ENCODE data around the gene BBC3.
A peak's percentile ranks its signal among the peaks of the same experiment; 100 is the strongest.
"Not testable (repeated sequence)": the region's sequence is repeated elsewhere in the genome, so short reads cannot be mapped to it uniquely, and the experiment has no call there.

BBC3 gene, protein sequence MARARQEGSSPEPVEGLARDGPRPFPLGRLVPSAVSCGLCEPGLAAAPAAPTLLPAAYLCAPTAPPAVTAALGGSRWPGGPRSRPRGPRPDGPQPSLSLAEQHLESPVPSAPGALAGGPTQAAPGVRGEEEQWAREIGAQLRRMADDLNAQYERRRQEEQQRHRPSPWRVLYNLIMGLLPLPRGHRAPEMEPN

DNA sequence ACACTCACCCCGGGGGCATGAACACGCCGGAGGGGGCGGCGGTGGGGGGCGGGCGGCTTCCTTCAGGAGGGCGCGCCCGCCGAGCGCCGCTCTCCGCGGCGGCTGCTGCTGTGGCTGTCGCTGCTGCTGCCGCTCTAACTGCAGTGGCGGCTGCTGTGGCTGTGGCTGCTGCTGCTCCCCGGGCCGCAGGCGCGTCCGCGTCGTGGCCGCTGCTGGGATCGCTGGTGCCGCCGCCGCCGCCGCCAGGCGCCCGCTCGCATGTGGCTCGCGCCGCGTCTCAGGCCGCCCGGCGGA lies at the start of gene BBC3:
BBC3 (minus strand) TSS at position 279 of the 294 bp plus-strand sequence. CDS start 2,768 bp downstream, outside the sequence.
- no peak for DNase-seq

DNA sequence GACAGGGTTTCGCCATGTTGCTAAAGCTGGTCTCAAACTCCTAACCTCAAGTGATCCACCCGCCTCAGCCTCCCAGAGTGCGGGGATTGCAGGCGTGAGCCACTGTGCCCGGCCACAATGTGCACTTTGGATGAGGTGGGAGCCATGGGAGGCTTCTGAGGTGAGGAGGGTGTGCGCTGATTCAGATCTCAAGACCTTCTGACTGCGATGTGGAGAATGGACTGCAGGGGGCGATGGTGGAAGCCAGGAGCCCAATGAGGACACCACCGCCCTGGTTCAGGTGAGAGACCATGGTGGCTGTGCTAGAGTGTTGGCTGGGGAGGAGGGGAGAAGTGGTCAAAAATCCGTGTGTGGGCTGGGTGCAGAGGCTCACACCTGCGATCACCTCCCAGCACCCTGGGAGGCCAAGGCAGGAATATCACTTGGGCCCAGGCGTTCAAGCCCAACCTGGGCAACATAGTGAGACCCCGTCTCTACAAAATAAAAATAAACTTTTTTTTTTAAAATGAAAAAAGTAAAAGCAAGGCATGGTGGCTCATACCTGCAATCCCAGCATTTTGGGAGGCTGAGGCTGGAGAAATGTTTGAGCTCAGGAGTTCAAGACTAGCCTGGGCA lies 49.3 kb upstream of the BBC3 start:
- DNase-seq = no peak

DNA sequence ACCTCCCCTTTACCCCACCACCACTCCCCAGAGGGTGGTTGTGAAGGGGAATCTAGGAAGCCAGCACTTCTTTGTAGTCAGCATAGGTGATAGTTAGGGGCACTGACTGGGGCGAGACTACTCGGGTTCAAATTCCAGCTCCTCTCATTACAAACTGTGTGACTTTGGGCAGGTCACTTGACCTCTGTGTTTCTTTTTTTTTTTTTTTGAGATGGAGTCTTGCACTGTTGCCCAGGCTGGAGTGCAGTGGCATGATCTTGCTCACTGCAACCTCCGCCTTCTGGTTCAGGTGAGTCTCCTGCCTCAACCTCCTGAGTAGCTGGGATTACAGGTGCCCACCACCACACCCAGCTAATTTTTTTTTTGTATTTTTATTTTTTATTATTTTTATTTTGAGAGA lies 45.5 kb upstream of the BBC3 start:
- not testable (repeated sequence) for DNase-seq

DNA sequence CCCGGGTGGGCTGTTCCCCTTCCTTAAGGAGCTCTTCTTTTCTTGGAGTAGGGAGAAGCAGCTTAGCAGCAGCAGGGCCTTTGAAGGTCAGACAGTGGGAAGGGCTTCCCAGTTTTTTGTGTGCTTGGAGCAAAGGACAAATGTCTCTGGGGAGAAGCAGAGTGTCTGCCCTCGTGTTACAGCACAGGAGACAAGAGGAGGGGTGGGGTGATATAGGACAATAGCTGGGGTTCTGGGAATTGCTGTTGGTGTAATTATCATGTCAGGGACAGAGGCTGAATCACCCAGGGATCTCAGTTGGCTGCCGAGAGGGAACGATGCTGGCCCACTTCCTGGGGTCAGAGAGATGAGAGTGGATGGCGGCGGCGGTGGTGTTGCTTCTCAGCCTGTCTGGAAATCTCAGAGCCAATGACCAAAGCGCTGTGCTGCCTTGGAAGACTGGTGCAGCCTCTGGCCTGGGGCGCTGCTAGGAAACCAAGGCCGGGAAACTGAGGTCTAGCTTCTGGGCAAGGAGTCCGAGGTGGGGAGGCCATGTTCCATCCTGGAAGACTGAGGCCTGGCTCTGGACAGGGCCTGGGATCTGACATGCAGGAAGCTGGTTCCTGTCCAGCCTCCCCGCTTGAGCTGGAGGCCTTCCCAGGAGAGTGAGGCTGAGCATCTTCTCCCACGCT lies 44.9 kb upstream of the BBC3 start:
- DNase-seq = no peak

DNA sequence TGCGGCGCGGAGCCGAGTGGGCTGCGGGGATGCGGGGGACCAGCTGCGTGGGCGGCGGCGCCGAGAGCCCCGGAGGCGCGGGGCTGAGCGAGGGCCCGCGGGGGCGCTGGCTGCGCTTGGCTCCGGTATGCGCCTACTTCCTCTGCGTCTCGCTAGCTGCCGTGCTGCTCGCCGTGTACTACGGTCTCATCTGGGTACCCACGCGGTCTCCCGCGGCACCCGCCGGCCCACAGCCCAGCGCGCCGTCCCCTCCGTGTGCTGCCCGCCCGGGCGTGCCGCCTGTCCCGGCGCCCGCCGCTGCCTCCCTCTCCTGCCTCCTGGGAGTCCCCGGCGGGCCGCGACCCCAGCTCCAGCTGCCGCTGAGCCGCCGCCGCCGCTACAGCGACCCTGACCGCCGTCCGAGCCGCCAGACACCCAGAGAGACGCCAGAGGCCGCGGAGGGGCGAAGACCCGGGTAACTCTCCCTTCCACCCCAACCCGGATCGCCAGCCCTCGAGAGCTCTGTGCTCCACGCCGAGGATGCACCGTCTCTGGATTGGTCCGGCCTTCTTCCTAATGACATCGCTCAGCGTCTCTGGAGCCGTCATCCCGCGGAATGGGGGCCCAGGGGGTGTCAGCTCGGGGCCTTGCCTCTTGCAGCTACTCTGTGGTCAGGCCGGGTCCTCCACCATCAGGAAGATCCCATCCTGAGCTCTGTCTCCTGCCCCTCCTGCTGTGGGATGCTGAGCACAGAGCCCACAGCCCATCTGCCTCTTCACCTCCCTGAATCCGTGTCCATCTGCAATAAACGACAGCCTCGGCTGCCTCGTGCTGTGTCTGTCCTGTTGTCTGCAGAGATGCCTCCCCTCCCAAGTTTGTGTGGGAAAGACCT lies 44.1 kb upstream of the BBC3 start:
- DNase-seq = peak in 1 of 2 experiments; percentile 27

DNA sequence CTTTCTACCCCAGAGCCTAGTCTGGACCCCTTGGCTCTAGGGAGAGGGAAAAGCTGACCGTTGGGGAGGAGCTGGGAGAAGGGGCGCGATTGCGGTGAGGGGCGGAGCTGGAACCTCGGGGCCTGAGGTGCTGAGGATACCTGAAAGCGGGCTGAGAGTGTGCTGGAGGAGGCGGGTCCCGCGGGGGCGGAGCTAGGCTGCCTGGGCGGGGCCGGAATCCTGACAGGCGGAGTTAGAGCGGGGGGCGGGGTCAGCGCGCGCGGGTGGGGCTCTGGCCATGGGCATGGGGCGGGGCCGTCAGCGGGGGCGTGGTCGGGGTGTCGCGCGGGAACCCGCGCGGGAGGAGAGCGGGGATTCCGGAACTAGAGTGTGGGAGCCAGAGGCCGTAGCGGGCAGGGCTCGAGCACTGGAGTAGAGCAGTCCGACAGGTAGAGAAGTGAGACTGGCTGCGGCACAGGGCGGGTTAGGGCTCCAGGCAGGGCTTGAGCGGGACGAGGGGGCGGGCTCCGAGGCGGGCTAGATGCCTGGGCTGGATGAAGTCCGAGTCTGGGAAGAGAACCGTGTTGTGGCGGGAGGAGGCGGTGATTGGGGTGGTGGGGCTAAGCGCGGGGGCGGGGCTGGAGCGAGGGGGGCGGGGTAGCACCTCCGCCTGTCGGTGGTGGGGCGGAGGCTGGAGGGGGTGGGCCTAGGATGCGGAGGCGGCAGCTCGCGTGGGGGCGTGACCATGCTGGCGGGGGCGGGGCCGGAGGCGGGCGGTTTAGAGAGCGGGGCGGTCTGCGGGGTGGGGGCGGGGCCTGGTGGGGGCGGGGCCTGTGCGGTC lies 43.3 kb upstream of the BBC3 start, which contains the start of gene INAFM1:
INAFM1 (plus strand) TSS at position 815 of the 820 bp plus-strand sequence. CDS start 35 bp downstream, outside the sequence.
- DNase-seq = peak; percentile 92 to 93

DNA sequence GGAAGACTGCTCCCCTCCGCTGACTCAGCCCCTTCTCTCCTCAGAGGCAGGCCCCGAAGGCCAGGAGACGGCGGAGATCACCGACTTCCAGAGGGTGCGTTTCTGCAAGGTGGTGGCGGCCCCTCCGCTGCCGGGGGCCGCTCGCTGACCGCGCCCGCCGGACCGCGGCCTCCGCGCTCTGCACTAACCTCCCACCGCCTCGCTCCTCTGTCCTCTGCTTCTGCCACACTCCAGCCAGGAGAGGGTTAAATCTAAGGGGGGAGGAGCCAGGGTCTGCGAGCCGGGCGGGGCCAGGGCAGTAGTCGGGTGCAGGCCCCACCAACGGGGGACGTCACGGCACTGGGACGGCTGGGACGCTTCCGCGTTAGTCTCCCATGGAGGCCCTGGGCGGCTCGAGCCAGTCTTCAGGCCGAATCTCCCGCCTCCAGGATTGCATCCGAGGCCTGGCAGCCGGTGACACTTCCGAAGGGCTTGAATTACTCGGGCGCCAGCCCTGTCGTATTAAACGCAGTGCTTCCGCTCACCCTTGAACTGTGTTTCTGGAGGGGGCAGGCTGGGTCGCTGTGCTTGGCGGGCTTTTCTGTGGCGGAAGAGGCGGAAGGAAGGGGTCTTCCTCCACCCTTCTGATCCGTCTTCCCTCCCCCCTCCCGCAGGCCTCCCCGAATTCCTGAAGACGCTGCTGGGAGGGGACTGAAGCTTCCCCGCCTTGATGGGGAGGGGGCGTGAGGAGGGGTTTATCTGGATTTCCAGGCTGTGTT lies 42.5 kb upstream of the BBC3 start:
- peak; percentile 83 to 88 for DNase-seq

DNA sequence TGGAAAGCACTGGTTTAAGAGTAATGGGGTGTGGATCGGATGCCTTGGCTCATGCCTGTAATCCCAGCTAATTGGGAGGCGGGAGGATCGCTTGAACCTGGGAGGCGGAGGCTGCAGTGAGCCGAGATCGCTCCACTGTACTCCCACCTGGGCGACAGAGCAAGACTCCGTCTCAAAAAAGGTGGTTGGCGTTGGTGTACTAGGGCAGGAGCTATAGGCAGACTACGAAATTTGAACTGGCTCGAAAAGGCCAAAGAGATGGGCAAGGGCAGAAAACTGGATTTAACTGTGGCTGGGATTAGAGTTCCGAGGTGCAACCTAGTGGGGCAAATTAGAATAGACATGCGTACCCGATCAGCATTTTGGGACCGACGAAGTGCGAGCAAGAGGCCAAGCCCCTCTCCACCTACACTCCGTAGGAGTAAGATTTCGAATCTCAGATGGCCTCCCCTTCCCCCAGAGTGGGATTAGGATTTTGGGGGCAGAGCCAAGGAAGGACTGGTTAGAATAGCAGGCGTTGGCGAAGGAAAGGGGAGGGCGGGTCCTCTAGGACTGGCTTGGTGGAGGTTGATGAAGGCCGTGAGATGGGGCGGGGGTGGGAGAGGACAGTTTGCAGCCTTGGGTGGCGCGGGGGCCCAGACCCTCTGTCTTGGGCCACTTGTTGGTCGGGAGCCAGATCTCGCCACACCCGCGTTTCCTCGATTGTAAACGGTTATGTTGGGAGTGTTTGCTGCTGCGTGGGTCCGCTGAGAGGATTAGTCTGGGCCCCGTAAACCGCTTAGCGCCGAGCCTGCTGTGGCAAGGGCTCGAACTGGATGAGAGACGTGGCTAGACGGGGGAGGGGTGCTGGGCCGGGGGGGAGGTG lies 41.7 kb upstream of the BBC3 start:
- DNase-seq = no peak

DNA sequence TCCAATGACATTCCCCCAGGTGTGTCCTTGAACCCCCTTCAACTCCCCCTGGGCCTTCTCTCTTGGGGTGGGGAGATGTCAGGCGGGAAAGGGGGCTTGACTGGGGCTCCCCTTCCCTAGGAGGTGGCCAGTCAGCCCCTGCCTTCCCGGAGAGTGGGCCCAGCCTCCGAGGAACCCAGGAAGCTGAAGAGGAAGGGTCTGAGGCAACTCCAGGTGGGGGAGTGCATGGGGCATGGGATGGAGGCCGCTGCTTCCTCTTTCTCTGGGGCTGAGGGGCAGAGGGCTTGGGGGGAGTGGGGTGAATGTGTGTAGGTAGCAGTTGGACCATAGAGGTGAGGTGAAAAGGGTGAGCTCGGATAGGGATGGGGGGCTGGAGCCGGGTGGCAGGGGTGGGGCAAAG lies 41.0 kb upstream of the BBC3 start:
- DNase-seq = no peak

DNA sequence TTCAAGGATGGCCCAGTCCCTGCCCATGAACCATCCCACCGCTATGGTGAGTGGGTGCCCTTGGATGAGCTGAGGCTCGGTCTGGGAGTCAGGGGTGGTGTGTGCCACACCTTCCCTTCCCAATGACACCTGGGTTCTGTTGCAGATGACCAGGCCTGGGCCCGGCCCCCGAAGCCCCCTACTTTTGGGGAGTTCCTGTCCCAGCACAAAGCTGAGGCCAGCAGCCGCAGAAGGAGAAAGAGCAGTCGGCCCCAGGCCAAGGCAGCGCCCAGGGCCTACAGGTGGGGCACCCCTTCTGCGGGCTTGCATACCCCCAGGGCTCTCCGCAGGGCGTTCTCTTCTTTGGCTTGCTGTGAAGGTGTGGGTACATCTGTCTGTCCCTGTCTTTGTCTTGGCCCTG lies 39.4 kb upstream of the BBC3 start:
- DNase-seq = no peak

GRCh38 chr19:47269596-47269995 lies 38.6 kb upstream of the BBC3 start:
- no peak for DNase-seq

DNA sequence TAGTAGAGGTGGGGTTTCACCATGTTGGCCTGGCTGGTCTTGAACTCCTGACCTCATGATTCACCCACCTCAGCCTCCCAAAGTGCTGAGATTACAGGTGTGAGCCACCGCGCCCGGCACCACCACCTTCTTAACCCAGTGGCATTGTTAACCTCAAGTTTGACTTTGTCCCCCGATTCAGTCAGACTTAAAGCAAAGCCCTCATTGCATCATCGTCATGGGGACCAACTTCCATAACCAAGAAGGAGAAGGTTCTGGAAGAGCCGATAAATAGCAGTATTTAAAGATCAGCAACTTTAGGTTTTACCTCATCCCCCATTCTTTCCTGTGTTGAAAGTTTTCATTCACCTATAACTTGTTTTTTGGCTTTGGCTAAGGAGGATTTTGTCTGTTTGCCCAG lies 37.0 kb upstream of the BBC3 start:
- no peak for DNase-seq

DNA sequence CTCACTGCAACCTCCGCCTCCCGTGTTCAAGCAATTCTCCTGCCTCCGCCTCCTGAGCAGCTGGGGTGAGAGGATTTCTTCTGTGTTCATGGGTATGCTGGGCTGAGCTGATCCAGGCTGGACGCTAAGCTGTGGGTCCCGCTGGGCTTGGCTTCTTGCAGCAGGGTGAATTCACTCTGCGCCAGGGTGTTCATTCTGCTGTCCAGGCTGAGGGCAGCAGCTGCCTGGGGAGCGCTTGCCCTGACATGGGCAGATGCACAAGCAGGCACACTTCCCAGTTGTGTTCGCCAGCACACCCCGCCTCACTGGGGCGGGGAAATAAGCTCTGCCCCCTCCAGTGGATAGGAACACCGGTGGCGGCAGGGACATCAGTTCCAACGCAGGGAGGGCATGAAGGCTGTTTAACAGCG lies 36.4 kb upstream of the BBC3 start:
- DNase-seq = no peak

DNA sequence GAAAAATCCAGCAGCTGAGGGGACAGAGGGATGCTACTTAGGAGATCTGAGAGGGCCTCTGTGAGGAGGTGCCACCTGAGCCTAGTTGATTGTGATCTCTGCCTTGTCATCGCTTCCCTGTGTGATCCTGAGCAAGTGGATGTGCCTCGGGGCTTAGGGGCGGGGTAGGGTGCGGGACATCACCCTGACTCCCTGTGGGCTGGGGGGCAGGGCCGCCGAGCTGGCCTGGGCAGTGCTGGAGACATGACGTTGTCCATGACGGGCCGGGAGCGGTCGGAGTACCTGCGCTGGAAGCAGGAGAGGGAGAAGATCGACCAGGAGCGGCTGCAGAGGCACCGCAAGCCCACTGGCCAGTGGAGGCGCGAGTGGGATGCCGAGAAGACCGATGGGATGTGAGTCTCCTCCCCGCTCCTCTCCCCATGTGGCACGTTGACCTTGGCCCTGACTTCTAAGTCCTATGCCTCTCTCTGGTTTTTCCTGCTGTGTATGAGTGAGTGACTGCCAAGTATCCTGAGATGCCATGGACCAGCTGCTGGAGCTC lies 35.5 kb upstream of the BBC3 start:
- DNase-seq = no peak

GRCh38 chr19:47264629-47265028 lies 33.6 kb upstream of the BBC3 start:
- DNase-seq = no peak

DNA sequence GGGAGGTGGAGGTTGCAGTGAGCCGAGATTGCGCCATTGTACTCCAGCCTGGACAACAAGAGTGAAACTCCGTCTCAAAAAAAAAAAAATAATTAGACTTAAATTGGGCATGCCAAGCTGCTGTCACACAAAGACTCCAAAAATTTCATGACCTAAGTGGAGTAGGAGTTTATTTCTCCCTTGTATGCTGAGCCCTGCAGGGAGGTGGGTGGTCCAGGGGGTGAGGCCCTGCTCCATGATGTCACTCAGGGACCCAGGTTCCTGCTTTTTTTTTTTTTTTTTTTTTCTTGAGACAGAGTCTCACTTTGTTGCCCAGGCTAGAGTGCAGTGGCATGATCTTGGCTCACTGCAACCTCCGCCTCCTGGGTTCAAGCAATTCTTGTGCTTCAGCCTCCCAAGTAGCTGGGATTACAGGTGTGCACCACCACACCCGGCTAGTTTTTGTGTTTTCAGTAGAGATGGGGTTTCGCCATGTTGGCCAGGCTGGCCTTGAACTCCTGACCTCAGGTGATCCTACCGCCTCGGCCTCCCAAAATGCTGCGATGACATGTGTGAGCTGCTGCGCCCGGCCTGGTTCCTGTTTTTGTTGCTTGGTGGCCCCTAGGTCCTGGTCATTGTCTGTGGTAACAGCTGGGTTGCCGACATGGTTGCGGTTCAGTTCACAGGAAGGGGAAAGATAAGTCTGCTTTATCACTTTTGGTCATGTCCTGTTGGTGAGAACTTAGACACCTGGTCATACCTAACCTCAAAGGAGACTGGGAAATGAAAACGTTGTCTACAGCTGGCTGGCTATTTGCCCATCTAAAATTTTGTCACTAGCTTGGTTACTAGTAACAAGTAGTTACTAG lies 31.2 kb upstream of the BBC3 start:
- DNase-seq = not testable (repeated sequence)

DNA sequence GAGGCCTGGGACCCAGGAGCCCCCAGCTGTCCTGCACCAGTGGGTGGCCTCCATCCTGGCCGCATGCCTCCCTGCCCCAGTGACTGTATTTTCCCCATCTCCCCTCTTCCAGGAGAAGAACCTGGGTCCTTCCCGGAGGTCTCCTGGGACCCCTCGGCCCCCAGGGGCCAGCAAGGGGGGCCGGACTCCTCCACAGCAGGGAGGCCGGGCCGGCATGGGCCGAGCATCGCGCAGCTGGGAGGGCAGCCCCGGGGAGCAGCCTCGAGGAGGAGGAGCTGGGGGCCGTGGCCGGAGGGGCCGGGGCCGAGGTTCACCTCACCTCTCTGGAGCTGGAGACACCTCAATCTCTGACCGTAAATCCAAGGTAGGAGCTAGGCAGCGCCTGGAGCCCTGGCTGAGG lies 29.5 kb upstream of the BBC3 start:
- DNase-seq = no peak

DNA sequence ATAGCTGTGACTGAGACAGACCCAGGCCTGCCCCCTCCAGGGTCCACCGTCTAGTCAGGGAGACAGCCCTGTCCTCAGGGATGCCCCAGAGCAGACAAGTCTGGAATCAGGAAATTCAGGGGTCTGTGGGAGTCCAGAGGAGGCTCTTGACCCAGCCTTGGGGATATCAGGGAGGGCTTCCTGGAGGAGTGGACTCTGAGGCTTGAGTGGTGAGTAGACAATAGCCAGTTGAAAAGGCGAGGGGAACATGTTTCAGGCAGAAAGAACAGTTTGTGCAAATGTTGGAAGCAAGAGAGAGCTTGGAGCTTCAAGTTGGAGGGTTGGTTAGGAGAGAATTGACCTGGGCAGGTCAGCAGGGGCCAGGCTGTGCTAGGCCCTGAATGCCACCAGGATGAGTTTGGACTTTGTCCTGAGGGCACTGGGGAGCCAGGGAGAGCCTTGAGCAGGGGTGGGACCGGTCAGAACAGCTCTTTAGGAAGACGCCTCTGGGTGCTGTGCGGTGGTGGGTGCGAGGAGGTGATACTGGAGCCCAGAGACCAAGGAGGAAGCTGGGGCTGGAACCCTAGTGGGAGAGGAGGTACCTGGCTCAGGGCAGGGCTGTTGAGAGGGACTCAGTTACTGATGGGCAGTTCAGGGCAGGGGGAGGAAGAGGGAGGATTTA lies 28.0 kb upstream of the BBC3 start:
- no peak for DNase-seq

- no peak for DNase-seq
Observed at GRCh38 chr19:47258434-47258833, 27.4 kb upstream of the BBC3 start.

Measured in NCI-H1930 (cell line).